ENCODE data around the gene TCERG1L. TPM values are rescaled to one million over a fixed set of nuclear protein-coding genes. Genes with fewer than 3 reads are reported as not detected.

TCERG1L gene
- polyA plus RNA-seq, 1 of the 3 experiments (the other 2 are of a cell fraction) = not detected

- H3K4me2 ChIP-seq = no peak overlapping the region
- no peak for DNase-seq
- no peak overlapping the region; a peak in 1 of 4 replicates for H3K27ac ChIP-seq (ENCODE audit: low read depth in 2 of 2, low read length in 1 of 2)
- POLR2A ChIA-PET = no interaction called here
- H3K9me2 ChIP-seq = no peaks in the 10 kb centered on the region
- H3K4me3 ChIP-seq (ENCODE audit: low read depth in 2 of 2, low read length in 1 of 2) = no peak overlapping the region
- H3K79me2 ChIP-seq (ENCODE audit: insufficient read depth) = no peaks in the 10 kb centered on the region
- H3K9me3 ChIP-seq = no peaks in the 10 kb centered on the region
- H4K20me1 ChIP-seq (ENCODE audit: insufficient read depth) = no peaks in the 10 kb centered on the region
- peaks cover 0 to 38% of the 10 kb centered on the region in 2 experiments; a peak in 2 of 4 replicates for H3K4me1 ChIP-seq (ENCODE audit: control insufficient read depth in 1 of 2, insufficient read depth in 2 of 2, low read depth in 1 of 2, low read length in 1 of 2)
- H3K36me3 ChIP-seq (replicated peaks in 1 of 2; ENCODE audit: control insufficient read depth in 1 of 2, insufficient read depth in 2 of 2, low read length in 1 of 2) = no peaks in the 10 kb centered on the region
- 35% methylated on average over 6 of the region's 32 CpGs for WGBS (ENCODE audit: low lambda C conversion rate)
- H3K9ac ChIP-seq = no peak overlapping the region
- H3K27me3 ChIP-seq (ENCODE audit: insufficient read depth) = no peaks in the 10 kb centered on the region
- no peaks in the 10 kb centered on the region for H3F3A ChIP-seq (replicated peaks; ENCODE audit: insufficient read depth)
- CTCF ChIA-PET = interaction anchor here (0.8 to 1.4 kb wide), 4 partner anchors 9 to 228 kb away, joined by 3 to 6 read pairs (median 3); partner anchors contain the start of gene TCERG1L
- H2AFZ ChIP-seq (ENCODE audit: low read depth) = no peak overlapping the region
- TF ChIP-seq IRF3 (IDR thresholded peaks at IDR 0.05; ENCODE audit: low read depth, low read length) (no peak), NFIC (IDR thresholded peaks at IDR 0.05; ENCODE audit: borderline replicate concordance) (no peak), CTCF (IDR thresholded peaks at IDR 0.05) (no peak), FOXM1 (IDR thresholded peaks at IDR 0.05; ENCODE audit: low read depth) (no peak), MEF2A (IDR thresholded peaks at IDR 0.05; ENCODE audit: borderline replicate concordance, low read depth) (no peak), USF2 (IDR thresholded peaks at IDR 0.05; ENCODE audit: borderline replicate concordance, low read depth, low read length) (no peak), ZBTB33 (IDR thresholded peaks at IDR 0.05; ENCODE audit: borderline replicate concordance, low read depth) (no peak), MAX (IDR thresholded peaks at IDR 0.05; ENCODE audit: low read depth) (no peak), RXRA (IDR thresholded peaks at IDR 0.05; ENCODE audit: borderline replicate concordance, low read depth) (no peak)
- TF ChIP-seq, protein P1, sequence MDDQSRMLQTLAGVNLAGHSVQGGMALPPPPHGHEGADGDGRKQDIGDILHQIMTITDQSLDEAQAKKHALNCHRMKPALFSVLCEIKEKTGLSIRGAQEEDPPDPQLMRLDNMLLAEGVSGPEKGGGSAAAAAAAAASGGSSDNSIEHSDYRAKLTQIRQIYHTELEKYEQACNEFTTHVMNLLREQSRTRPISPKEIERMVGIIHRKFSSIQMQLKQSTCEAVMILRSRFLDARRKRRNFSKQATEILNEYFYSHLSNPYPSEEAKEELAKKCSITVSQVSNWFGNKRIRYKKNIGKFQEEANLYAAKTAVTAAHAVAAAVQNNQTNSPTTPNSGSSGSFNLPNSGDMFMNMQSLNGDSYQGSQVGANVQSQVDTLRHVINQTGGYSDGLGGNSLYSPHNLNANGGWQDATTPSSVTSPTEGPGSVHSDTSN (IDR thresholded peaks at IDR 0.05) = no peak
Measured at GRCh38 chr10:131083915-131084790, 227.4 kb downstream of the TCERG1L start.
